Ovary (tissue), 9 donors: ENCODE data around the gene NOD2. TPM values are rescaled to one million over a fixed set of nuclear protein-coding genes. Genes with fewer than 3 reads are reported as not detected.

Experiments
- DNase-seq, 5 donors: peaks; one replicate each; pipeline ENCODE4 v3.0.0-alpha.2; 2019 to 2020
- H3K27ac ChIP-seq, 2 donors: fragments of 200-600 bp; one replicate each; pipeline versions ENCODE4 v1.5.1 to v1.8.0; 2019 to 2022
- H3K27me3 ChIP-seq: fragments of 200-600 bp; one replicate; pipeline ENCODE4 v1.8.0; 2022
- H3K36me3 ChIP-seq: fragments of 200-600 bp; sonication (generic); one replicate; pipeline ENCODE4 v1.5.1; 2019
- H3K4me1 ChIP-seq: one replicate; pipeline ENCODE4 v1.8.1; 2013; ENCODE audit warnings: mild to moderate bottlenecking, moderate library complexity; ENCODE audit not compliant: insufficient read depth
- H3K4me3 ChIP-seq: fragments of 200-600 bp; sonication (generic); one replicate; pipeline ENCODE4 v1.5.1; 2017
- H3K9me3 ChIP-seq, 2 donors: fragments of 200-600 bp in 1 of 2; sonication (generic) in 1 of 2; one replicate each; pipeline versions ENCODE4 v1.5.1 to v1.8.1; 2013 to 2019; ENCODE audit warnings: mild to moderate bottlenecking in 1 of 2, moderate library complexity in 1 of 2
- CTCF ChIP-seq, 3 donors: fragments of 450-650 bp in 2 of 3; fragments of 200-600 bp in 1 of 3; IDR thresholded peaks; one replicate each; pipeline versions ENCODE4 v1.5.1 to v1.8.0; 2016 to 2022; ENCODE audit warnings: antibody characterized with exemption in 3 of 3, mild to moderate bottlenecking in 1 of 3
- EP300 ChIP-seq: sonication (generic); formaldehyde crosslinking; IDR thresholded peaks from one replicate; pipeline ENCODE4 v1.6.1; 2017; ENCODE audit warnings: antibody characterized with exemption
- POLR2A ChIP-seq: fragments of 450-650 bp; IDR thresholded peaks from one replicate; pipeline ENCODE4 v1.6.1; 2017; ENCODE audit warnings: antibody characterized with exemption, mild to moderate bottlenecking, moderate library complexity
- WGBS, 3 donors: extraction: QIAGEN DNeasy Blood & Tissue Kit in 1 of 3; methylation state at CpG; one replicate each; pipeline versions ENCODE4 v1.1.5 to v1.1.7; 2013 to 2017; 5-methylcytosine and 5-hydroxymethylcytosine counted together
- intact Hi-C, 4 donors: fragments of 100-400 bp; cut with DNase I; formaldehyde crosslinking; loops; one replicate each; pipeline versions ENCODE4 v1.11.0 to v1.15.1; 2022 to 2023
- polyA plus RNA-seq, 2 donors: library from polyadenylated mRNA; stranded (reverse); fragments of 200-250 nt in 1 of 2; fragments of 350-450 nt in 1 of 2; fragmentation: Illumina TruSeq in 1 of 2; extraction: RNeasy Lipid Tissue Mini Kit (QIAGEN cat#74804) in 1 of 2; gene quantifications; one replicate each; pipeline ENCODE4 v1.2.3, GENCODE V29; 2013 to 2014
- total RNA-seq, 7 donors: library from RNA; depleted of rRNA in 2 of 7; stranded (reverse); fragments of >200 nt in 2 of 7; fragmentation: NEBNext Ultra II Directional in 3 of 7; extraction: Animal tissue kit (Norgen Biotek cat#: 25700) in 3 of 7; gene quantifications; one replicate each; pipeline versions ENCODE4 v1.1.0 to v1.2.4, GENCODE V29; 2016 to 2023
- donor health status: DM: no; HTN: no; CAD: no; lungs with moderate emphysema.
- donor health status: DM: no; HTN: no; CAD: no.
- donor health status: Bipolar disorder and iron deficiency.
- donor health status: DM: yes; HTN: yes; CAD: no.
- donor health status: DM: no; HTN: no; CAD: no.
- donor health status: DM: yes; HTN: yes; CAD: no.

NOD2 gene
- total and polyA plus RNA-seq, 9 donors = 0.53 to 1.5 (median 1.1) TPM

GRCh38 chr16:50745940-50746339 lies 52.5 kb downstream of the NOD2 start:
- DNase-seq = no peak
- H3K36me3 ChIP-seq = no peaks in the 10 kb centered on the region
- no peaks in the 10 kb centered on the region for H3K9me3 ChIP-seq
- H3K27me3 ChIP-seq = no peaks in the 10 kb centered on the region
- TF ChIP-seq EP300 (no peak), CTCF (IDR thresholded peaks at IDR 0.05) (no peak), POLR2A (no peak)
- no peak overlapping the region for H3K27ac ChIP-seq
- WGBS, 3 donors = 88 to 95% (median 94%) methylated on average over 4 of the region's 4 CpGs
- no peaks in the 10 kb centered on the region for H3K4me1 ChIP-seq
- H3K4me3 ChIP-seq = no peak overlapping the region
- intact Hi-C loops = no loop called here

- Histone ChIP-seq H3K27ac (no peak overlapping the region), H3K4me1 (peaks cover 1% of the 10 kb centered on the region), H3K36me3 (no peaks in the 10 kb centered on the region), H3K27me3 (no peaks in the 10 kb centered on the region), H3K4me3 (no peak overlapping the region), H3K9me3 (no peaks in the 10 kb centered on the region)
- DNase-seq = no peak
- WGBS, 3 donors = 65 to 77% (median 68%) methylated on average over 7 of the region's 7 CpGs
- intact Hi-C loops = no loop called here
- TF ChIP-seq EP300 (no peak), POLR2A (no peak), CTCF (IDR thresholded peaks at IDR 0.05) (no peak)
Measured at GRCh38 chr16:50747207-50747956, 54.0 kb downstream of the NOD2 start.

GRCh38 chr16:50751528-50751927 lies 58.1 kb downstream of the NOD2 start:
- intact Hi-C loops = no loop called here
- no peak overlapping the region for H3K27ac ChIP-seq
- H3K4me3 ChIP-seq = no peak overlapping the region
- H3K36me3 ChIP-seq = no peaks in the 10 kb centered on the region
- no peak for DNase-seq
- no peaks in the 10 kb centered on the region for H3K9me3 ChIP-seq
- 82 to 87% (median 82%) methylated on average over 6 of the region's 6 CpGs for WGBS, 3 donors
- no peak for TF ChIP-seq POLR2A
- TF ChIP-seq CTCF (IDR thresholded peaks at IDR 0.05) = no peak
- TF ChIP-seq EP300 = no peak
- H3K4me1 ChIP-seq = peaks cover 1% of the 10 kb centered on the region
- no peaks in the 10 kb centered on the region for H3K27me3 ChIP-seq

DNA sequence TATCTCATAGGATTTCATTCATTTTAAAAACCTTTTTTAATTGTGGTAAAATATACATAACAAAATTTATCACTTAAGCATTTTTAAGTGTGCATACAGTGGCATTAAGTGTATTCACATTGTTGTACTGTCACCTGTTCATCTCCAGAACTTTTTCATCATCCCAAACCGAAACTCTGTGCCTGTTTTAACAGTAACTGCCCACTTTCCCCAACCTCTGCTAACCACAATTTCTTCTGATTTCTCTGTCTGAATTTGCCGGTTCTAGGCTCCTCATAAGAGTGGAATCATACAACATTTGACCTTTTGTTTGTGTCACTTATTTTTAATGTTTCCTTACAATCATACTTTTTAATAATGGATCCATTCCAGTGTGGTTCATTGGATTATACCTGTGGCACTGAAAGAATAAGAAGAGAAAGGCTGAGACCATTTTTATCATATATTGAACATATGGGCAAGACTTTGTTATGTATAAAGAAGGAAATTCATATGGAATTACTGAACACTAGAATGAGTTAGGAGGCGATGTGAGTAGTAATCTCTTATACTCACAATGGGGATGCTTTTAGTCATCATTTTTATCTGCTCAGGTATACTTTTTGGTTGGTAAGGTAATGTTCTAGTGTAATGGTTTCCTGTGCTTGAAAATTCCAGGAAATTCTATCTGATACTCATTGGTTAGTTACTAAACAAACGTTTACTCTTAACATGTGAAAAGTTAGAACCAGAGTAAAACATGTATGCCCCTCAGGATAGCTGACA lies 59.2 kb downstream of the NOD2 start:
- DNase-seq = no peak
- WGBS, 3 donors = 84 to 90% (median 87%) methylated on average over 4 of the region's 4 CpGs
- no peak overlapping the region for H3K4me3 ChIP-seq
- intact Hi-C loops = no loop called here
- H3K4me1 ChIP-seq = peaks cover 1% of the 10 kb centered on the region
- H3K9me3 ChIP-seq = no peaks in the 10 kb centered on the region
- H3K36me3 ChIP-seq = no peaks in the 10 kb centered on the region
- H3K27ac ChIP-seq = no peak overlapping the region
- no peaks in the 10 kb centered on the region for H3K27me3 ChIP-seq
- TF ChIP-seq CTCF (IDR thresholded peaks at IDR 0.05) = no peak
- TF ChIP-seq EP300 = no peak
- TF ChIP-seq POLR2A = no peak
